K562 (cell line): Measurements from ENCODE around the gene BDKRB2. TPM values are rescaled to one million over a fixed set of nuclear protein-coding genes. Genes with fewer than 3 reads are reported as not detected.
"Not testable (repeated sequence)": the region's sequence is repeated elsewhere in the genome, so short reads cannot be mapped to it uniquely, and the experiment has no call there.

Experiments used
- ATAC-seq: fragments of 200-7000 bp; cut with Tn5 transposase; 3 replicates; pipeline ENCODE4 v1.9.1; 2020; ENCODE audit warnings: moderate library complexity
- BruUV-seq: library from RNA; stranded (reverse); fragments of 400-500 nt; replicated peaks from 2 replicates; lab custom pipeline; 2021; lab: Mats Ljungman, UMichigan
- CTCF ChIA-PET: fragments of 300-600 bp; formaldehyde crosslinking; extraction: SDS; loops from one replicate; lab custom pipeline; 2021; ENCODE audit warnings: low intra/inter-chr PET ratio; lab: Yijun Ruan, JAX
- POLR2A ChIA-PET: fragments of 300-600, 350-650 bp; sonication (Branson Sonifier 250); formaldehyde crosslinking; extraction: SDS; loops from one replicate; lab custom pipeline; 2021; ENCODE audit warnings: antibody characterized with exemption, inconsistent platforms; lab: Yijun Ruan, JAX
- DNase-seq, 4 experiments: peaks; one replicate each; pipeline versions ENCODE4 v3.0.0 to v3.0.0-alpha.2; 2011 to 2018; ENCODE audit warnings: low spot score in 3 of 4, mixed read lengths in 3 of 4; ENCODE audit errors: extremely low read depth in 1 of 4
- FAIRE-seq: peaks from 2 replicates; lab custom pipeline; 2011; peaks lifted over from hg19 to GRCh38; lab: Jason Lieb, UNC
- H2AFZ ChIP-seq: 2 replicates; pipeline ENCODE4 v1.6.0; 2011; ENCODE audit warnings: low read depth, low read length, control low read depth, inconsistent platforms
- H3K27ac ChIP-seq: fragments of 200-600 bp; 3 replicates; pipeline ENCODE4 v1.8.0; 2011; ENCODE audit warnings: low read depth, mild to moderate bottlenecking, control low read depth, inconsistent platforms, low read length, moderate library complexity, mixed read lengths; ENCODE audit errors: extremely low read depth
- H3K27me3 ChIP-seq, 2 experiments: fragments of 300-600 bp in 1 of 2; 2 replicates in 1 of 2; 3 replicates in 1 of 2; pipeline versions ENCODE4 v1.6.0 to v1.8.0; 2011; ENCODE audit warnings: inconsistent platforms in 2 of 2, low read length in 2 of 2, mild to moderate bottlenecking in 1 of 2, mixed read lengths in 1 of 2, moderate library complexity in 1 of 2; ENCODE audit not compliant: control insufficient read depth in 2 of 2, insufficient read depth in 2 of 2
- H3K36me3 ChIP-seq: fragments of 300-600 bp; 3 replicates; pipeline ENCODE4 v1.8.0; 2011; ENCODE audit warnings: mild to moderate bottlenecking, low read length, inconsistent platforms; ENCODE audit not compliant: control insufficient read depth, insufficient read depth
- H3K4me1 ChIP-seq, 2 experiments: fragments of 200-600 bp in 1 of 2; replicated peaks in 1 of 2; 2 replicates in 1 of 2; 3 replicates in 1 of 2; pipeline versions ENCODE4 v1.5.1 to v1.8.0; 2011; ENCODE audit warnings: inconsistent platforms in 2 of 2, low read length in 2 of 2, mild to moderate bottlenecking in 1 of 2, mixed read lengths in 1 of 2, moderate library complexity in 1 of 2; ENCODE audit not compliant: control insufficient read depth in 2 of 2, insufficient read depth in 2 of 2
- H3K4me2 ChIP-seq: 2 replicates; pipeline ENCODE4 v1.6.1; 2011; ENCODE audit warnings: low read length, control low read depth, inconsistent platforms, mixed read lengths; ENCODE audit not compliant: insufficient read depth
- H3K4me3 ChIP-seq: fragments of 200-600 bp; sonication (generic), shearing (Covaris generic); 2 replicates; pipeline ENCODE4 v1.5.1; 2016; ENCODE audit warnings: control low read depth, inconsistent platforms
- H3K79me2 ChIP-seq: fragments of 200-600 bp; 3 replicates; pipeline ENCODE4 v1.8.0; 2011; ENCODE audit warnings: low read length, inconsistent platforms; ENCODE audit not compliant: control insufficient read depth, insufficient read depth
- H3K9ac ChIP-seq, 2 experiments: 2 replicates each; pipeline versions ENCODE4 v1.6.0 to v1.6.1; 2011; ENCODE audit warnings: low read depth in 2 of 2, low read length in 2 of 2, control low read depth in 1 of 2, inconsistent platforms in 1 of 2, mild to moderate bottlenecking in 1 of 2, mixed read lengths in 1 of 2; ENCODE audit not compliant: insufficient read depth in 1 of 2
- H3K9me1 ChIP-seq: one replicate; pipeline ENCODE4 v1.6.0; 2011; ENCODE audit warnings: inconsistent platforms, mild to moderate bottlenecking, low read length, moderate library complexity; ENCODE audit not compliant: control insufficient read depth, insufficient read depth
- H3K9me3 ChIP-seq: replicated peaks from 2 replicates; pipeline ENCODE4 v1.5.1; 2011; ENCODE audit warnings: low read depth, low read length, inconsistent platforms; ENCODE audit not compliant: control insufficient read depth, insufficient read depth
- H4K20me1 ChIP-seq: replicated peaks from 2 replicates; pipeline ENCODE4 v1.6.1; 2011; ENCODE audit warnings: low read length, inconsistent platforms, mixed read lengths; ENCODE audit not compliant: control insufficient read depth, insufficient read depth
- ARID3B ChIP-seq: fragments of 250-450 bp; sonication (Bioruptor Pico); IDR thresholded peaks from 2 replicates; pipeline ENCODE4 v1.4.0; 2020; ENCODE audit warnings: borderline replicate concordance
- CC2D1A ChIP-seq: fragments of 450-650 bp; IDR thresholded peaks from 2 replicates; pipeline ENCODE4 v1.6.1; 2017; ENCODE audit warnings: mild to moderate bottlenecking
- DNMT1 ChIP-seq: fragments of 450-650 bp; IDR thresholded peaks from 2 replicates; pipeline ENCODE4 v1.6.1; 2016; ENCODE audit warnings: antibody characterized with exemption, mild to moderate bottlenecking
- OTX1 ChIP-seq: fragments of 450-650 bp; formaldehyde crosslinking; IDR thresholded peaks from 2 replicates; pipeline ENCODE4 v1.4.0; 2022; ENCODE audit warnings: mild to moderate bottlenecking
- RBM15 ChIP-seq: fragments of 200-400 bp; formaldehyde crosslinking; IDR thresholded peaks from 2 replicates; pipeline ENCODE4 v1.6.1; 2018; ENCODE audit warnings: mild to moderate bottlenecking, low read length, moderate library complexity; ENCODE audit not compliant: insufficient read depth
- SIN3B ChIP-seq: fragments of 450-650 bp; IDR thresholded peaks from 2 replicates; pipeline ENCODE4 v1.6.1; 2017; ENCODE audit warnings: low read depth, mild to moderate bottlenecking, moderate library complexity
- SPI1 ChIP-seq: IDR thresholded peaks from 2 replicates; pipeline ENCODE4 v1.6.1; 2011; ENCODE audit warnings: low read depth, low read length, control low read depth, borderline replicate concordance
- TAF1 ChIP-seq: IDR thresholded peaks from 2 replicates; pipeline ENCODE4 v1.6.1; 2011; ENCODE audit warnings: mild to moderate bottlenecking, low read length, moderate library complexity; ENCODE audit not compliant: insufficient read depth, control insufficient read depth, severe bottlenecking; ENCODE audit errors: extremely low read depth
- XRCC5 ChIP-seq: fragments of 200-400 bp; formaldehyde crosslinking; IDR thresholded peaks from 2 replicates; pipeline ENCODE4 v1.6.1; 2017; ENCODE audit warnings: low read depth, mild to moderate bottlenecking, low read length
- ZNF239 ChIP-seq: fragments of 250-450 bp; sonication (Bioruptor Pico); IDR thresholded peaks from 2 replicates; pipeline ENCODE4 v1.4.0; 2020; ENCODE audit warnings: mild to moderate bottlenecking
- ZNF589 ChIP-seq: fragments of 200-800 bp; sonication (Bioruptor generic); IDR thresholded peaks from 2 replicates; pipeline ENCODE4 v1.6.1; 2016; ENCODE audit warnings: low read depth, missing genetic modification characterization, missing compliant biosample characterization
- ZNF699 ChIP-seq: fragments of 250-450 bp; sonication (Bioruptor Pico); IDR thresholded peaks from 2 replicates; pipeline ENCODE4 v1.8.0; 2021; ENCODE audit warnings: mild to moderate bottlenecking, moderate library complexity; ENCODE audit not compliant: insufficient replicate concordance
- ZNF79 ChIP-seq: fragments of 250-450 bp; sonication (Bioruptor Pico); IDR thresholded peaks from 2 replicates; pipeline ENCODE4 v1.4.0; 2020; ENCODE audit warnings: low read depth, mild to moderate bottlenecking, moderate library complexity
- WGBS: fragments of 100-300 bp; shearing (Covaris generic); methylation state at CpG from one replicate; pipeline ENCODE4 v1.1.6; 2016; ENCODE audit warnings: low coverage, mixed read lengths; ENCODE audit not compliant: insufficient coverage; ENCODE audit errors: missing lambda C conversion rate; 5-methylcytosine and 5-hydroxymethylcytosine counted together
- in situ Hi-C: fragments of 300-500 bp; cut with MboI; formaldehyde crosslinking; loops from 4 replicates; pipeline ENCODE4 v1.15.0; 2018; ENCODE audit warnings: inconsistent platforms, mixed read lengths
- intact Hi-C: fragments of 100-400 bp; cut with micrococcal nuclease; formaldehyde crosslinking; loops from 2 replicates; pipeline ENCODE4 v1.14.2; 2022
- polyA plus RNA-seq, 8 experiments: library from polyadenylated mRNA; depleted of rRNA in 4 of 8; stranded (reverse) in 5 of 8; unstranded in 3 of 8; fragments of >200 nt; fragmentation: Nextera tagmentation in 2 of 8; fragmentation: Illumina TruSeq in 1 of 8; extraction: Ambion mirVana in 2 of 8; extraction: Trizol in 1 of 8; gene quantifications; 2 replicates each; pipeline versions ENCODE4 v1.2.1 to v1.2.3, GENCODE V29; 2011 to 2014; ENCODE audit warnings: inconsistent platforms in 1 of 8, missing spikeins in 1 of 8
- total RNA-seq, 7 experiments: library from RNA; depleted of rRNA in 6 of 7; stranded (reverse); fragments of >200 nt in 6 of 7; fragmentation: Illumina TruSeq in 2 of 7; extraction: Trizol in 2 of 7; gene quantifications; 2 replicates each; pipeline versions ENCODE4 v1.2.1 to v1.2.3, GENCODE V29; 2011 to 2021; ENCODE audit warnings: low replicate concordance in 1 of 7

The BDKRB2 gene
- total and polyA plus RNA-seq, 9 of the 15 experiments (the other 6 are each of a cell fraction or from before 2014, with no cell fraction given): 0.02 TPM; not detected in 8

GRCh38 chr14:96242126-96242525 is 37.5 kb downstream of the BDKRB2 start (continued):
- TF ChIP-seq ZNF79 (CRISPR knock-in tag) (no peak), ARID3B (CRISPR knock-in tag) (no peak), DNMT1 (no peak), ZNF239 (CRISPR knock-in tag) (no peak)

DNA sequence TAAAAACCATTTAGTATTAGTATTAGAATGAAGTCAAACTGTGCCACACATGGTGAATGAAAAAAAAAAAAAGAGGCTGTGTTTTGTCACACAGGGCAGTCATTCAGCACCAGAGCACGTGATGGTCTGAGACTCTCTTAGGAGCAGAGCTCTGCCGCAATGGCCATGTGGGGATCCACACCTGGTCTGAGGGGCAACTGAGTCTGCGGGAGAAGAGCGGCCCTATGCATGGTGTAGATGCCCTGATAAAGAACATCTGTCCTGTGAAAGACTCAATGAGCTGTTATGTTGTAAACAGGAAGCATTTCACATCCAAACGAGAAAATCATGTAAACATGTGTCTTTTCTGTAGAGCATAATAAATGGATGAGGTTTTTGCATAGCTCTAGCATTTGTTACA is 39.1 kb downstream of the BDKRB2 start:
- TF ChIP-seq ZNF699 (CRISPR knock-in tag) (no peak), SPI1 (no peak), CC2D1A (no peak), SIN3B (no peak), XRCC5 (no peak), OTX1 (no peak), RBM15 (no peak), ZNF589 (CRISPR knock-in tag) (no peak), TAF1 (no peak)
- DNase-seq (no peak), FAIRE-seq (no peak), ATAC-seq (no peak)
- Histone ChIP-seq H3K4me1 (no peaks in the 10 kb centered on the region), H3K36me3 (no peaks in the 10 kb centered on the region), H3K9ac (no peak overlapping the region), H3K9me1 (no peaks in the 10 kb centered on the region), H2AFZ (no peak overlapping the region), H3K9me3 (no peaks in the 10 kb centered on the region), H3K4me2 (no peak overlapping the region), H3K27me3 (peaks cover 0 to 16% of the 10 kb centered on the region in 2 experiments; a peak in 3 of 5 replicates), H4K20me1 (no peaks in the 10 kb centered on the region), H3K27ac (no peak overlapping the region), H3K4me3 (no peak overlapping the region), H3K79me2 (no peaks in the 10 kb centered on the region)
- intact Hi-C loops: no loop called here
- 0% methylated on average over 3 of the region's 5 CpGs for WGBS
- in situ Hi-C loops: no loop called here
- BruUV-seq: no TSS peak
- ChIA-PET POLR2A (no interaction called here), CTCF (no interaction called here)

GRCh38 chr14:96245074-96245473 is 40.4 kb downstream of the BDKRB2 start:
- H3K4me1 ChIP-seq, H2AFZ ChIP-seq, H3K9me1 ChIP-seq, H3K79me2 ChIP-seq, BruUV-seq, H3K27ac ChIP-seq, intact Hi-C loops, FAIRE-seq, POLR2A ChIA-PET, in situ Hi-C loops, DNase-seq, CTCF ChIA-PET, H3K36me3 ChIP-seq, ATAC-seq, H4K20me1 ChIP-seq, H3K9ac ChIP-seq, H3K4me2 ChIP-seq, H3K4me3 ChIP-seq, H3K9me3 ChIP-seq: not testable (repeated sequence)
- peaks cover 0 to 15% of the 10 kb centered on the region in 2 experiments; a peak in 3 of 5 replicates for H3K27me3 ChIP-seq
- 0% methylated on average over 3 of the region's 3 CpGs for WGBS
